ENCODE data around the gene KRT74. TPM values are rescaled to one million over a fixed set of nuclear protein-coding genes. Genes with fewer than 3 reads are reported as not detected.

The KRT74 gene
- total and polyA plus RNA-seq, 12 donors, result not detected

DNA sequence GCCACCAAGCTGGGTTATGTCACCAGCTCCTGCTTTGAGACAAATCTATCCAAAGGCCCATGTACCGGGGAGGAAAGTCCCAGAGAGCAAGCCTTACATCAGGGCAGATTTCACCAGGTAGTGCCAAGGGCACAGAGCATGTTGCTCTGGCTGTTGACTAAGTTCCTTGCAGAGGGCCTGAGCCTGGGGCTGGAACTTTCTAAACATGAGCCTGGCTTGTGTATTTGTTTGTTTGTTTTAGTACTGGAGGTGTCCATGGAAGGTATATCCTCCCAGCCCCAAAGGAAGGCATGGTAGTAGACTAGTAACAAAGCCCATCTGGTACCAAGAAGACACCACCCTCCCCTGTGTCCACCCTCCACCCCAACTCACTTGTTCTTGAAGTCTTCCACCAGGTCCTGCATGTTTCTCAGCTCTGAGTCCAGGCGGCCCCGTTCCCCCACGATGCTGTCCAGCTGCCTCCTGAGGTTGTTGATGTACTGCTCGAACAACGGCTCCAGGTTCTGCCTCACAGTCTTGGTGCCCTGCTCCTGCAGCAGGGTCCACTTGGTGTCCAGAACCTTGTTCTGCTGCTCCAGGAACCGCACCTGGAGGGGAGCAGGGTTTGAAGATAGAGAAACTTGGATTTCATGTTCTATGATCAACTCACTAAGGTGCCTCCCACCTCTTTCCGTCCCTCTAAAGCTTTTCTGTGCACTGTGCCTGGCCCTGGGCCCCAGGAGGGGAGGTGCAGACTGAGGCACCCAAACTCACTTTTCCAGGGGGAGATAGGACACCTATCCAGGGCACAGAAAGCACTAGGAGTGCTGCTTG is 54.9 kb downstream of the KRT74 start:
- no peak for TF ChIP-seq POLR2A (IDR thresholded peaks at IDR 0.05)
- TF ChIP-seq, protein P1, sequence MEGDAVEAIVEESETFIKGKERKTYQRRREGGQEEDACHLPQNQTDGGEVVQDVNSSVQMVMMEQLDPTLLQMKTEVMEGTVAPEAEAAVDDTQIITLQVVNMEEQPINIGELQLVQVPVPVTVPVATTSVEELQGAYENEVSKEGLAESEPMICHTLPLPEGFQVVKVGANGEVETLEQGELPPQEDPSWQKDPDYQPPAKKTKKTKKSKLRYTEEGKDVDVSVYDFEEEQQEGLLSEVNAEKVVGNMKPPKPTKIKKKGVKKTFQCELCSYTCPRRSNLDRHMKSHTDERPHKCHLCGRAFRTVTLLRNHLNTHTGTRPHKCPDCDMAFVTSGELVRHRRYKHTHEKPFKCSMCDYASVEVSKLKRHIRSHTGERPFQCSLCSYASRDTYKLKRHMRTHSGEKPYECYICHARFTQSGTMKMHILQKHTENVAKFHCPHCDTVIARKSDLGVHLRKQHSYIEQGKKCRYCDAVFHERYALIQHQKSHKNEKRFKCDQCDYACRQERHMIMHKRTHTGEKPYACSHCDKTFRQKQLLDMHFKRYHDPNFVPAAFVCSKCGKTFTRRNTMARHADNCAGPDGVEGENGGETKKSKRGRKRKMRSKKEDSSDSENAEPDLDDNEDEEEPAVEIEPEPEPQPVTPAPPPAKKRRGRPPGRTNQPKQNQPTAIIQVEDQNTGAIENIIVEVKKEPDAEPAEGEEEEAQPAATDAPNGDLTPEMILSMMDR (IDR thresholded peaks at IDR 0.05), result no peak
- H3K4me3 ChIP-seq, result no peak overlapping the region
- no peaks in the 10 kb centered on the region for H3K4me1 ChIP-seq (replicated peaks in 1 of 2)
- DNase-seq, result peak in 1 of 7 donors; percentile 21
- intact Hi-C loops (cut with DNase I), result no loop called here
- H3K27ac ChIP-seq, result no peak overlapping the region
- 73 to 88% (median 82%) methylated on average over 6 to 8 of the region's 8 CpGs for WGBS, 4 donors
- H3K27me3 ChIP-seq, result no peaks in the 10 kb centered on the region
- H3K9me3 ChIP-seq (replicated peaks in 1 of 3), result no peaks in the 10 kb centered on the region
- H3K36me3 ChIP-seq (replicated peaks in 1 of 2), result no peaks in the 10 kb centered on the region

DNA sequence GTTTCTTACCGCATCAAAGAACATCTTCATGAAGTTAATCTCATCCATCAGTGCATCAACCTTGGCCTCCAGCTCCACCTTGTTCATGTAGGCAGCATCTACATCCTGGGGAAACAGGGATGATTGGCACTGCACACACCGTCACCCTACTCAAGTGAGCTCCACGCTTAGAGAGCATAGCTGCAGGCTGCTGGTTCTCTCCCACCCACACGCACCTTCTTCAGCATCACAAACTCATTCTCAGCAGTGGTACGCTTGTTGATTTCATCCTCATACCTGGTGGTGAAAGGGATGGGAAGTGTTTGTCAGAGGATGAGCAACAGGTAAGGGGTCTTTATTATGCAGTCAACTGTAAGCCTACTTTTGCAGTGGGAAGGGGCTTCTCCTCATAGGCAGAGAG is 55.8 kb downstream of the KRT74 start:
- H3K4me1 ChIP-seq (replicated peaks in 1 of 2), result no peaks in the 10 kb centered on the region
- no peaks in the 10 kb centered on the region for H3K27me3 ChIP-seq
- no peak overlapping the region for H3K27ac ChIP-seq
- DNase-seq, result peak in 1 of 7 donors; percentile 18
- TF ChIP-seq POLR2A (IDR thresholded peaks at IDR 0.05), result no peak
- TF ChIP-seq, protein P1 (IDR thresholded peaks at IDR 0.05), result no peak
- WGBS, 4 donors, result 85 to 95% (median 91%) methylated on average over 5 of the region's 5 CpGs
- H3K4me3 ChIP-seq, result no peak overlapping the region
- intact Hi-C loops (cut with DNase I), result no loop called here
- H3K9me3 ChIP-seq (replicated peaks in 1 of 3), result no peaks in the 10 kb centered on the region
- no peaks in the 10 kb centered on the region for H3K36me3 ChIP-seq (replicated peaks in 1 of 2)

DNA sequence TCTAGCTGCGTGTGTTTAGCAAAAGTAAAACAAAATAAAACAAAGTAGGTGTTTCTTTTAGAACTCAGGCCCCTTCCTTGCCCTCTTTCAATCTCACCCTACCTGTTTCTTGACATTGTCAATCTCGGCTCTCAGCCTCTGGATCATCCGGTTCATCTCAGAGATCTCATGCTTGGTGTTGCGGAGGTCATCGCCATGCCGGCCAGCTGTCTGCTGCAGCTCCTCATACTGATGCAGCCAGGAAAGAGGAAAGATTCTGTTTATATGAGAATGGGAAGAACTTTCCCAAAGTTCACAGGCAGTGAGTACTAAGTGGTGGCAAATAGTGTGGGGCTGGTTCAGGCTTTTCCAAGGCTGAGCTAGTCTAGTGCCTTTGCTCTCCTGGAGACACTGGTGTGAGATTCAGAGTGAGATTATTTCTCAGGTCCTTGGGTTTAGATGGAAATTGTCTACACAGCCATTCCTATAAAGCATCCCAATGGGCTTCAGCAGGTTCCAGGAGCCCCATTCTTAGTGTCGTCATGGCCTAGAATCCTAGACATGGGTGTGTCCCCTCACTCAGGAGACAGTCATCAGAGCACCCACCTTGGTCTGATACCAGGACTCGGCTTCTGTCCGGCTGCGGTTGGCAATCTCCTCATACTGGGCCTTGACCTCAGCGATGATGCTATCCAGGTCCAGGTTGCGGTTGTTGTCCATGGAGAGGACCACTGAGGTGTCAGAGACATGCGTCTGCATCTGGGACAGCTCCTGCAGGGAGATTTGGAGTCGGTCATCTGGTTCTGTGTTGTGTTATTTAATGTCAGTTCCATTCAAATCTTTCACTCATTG is 56.4 kb downstream of the KRT74 start:
- TF ChIP-seq, protein P1 (IDR thresholded peaks at IDR 0.05), result no peak
- TF ChIP-seq POLR2A (IDR thresholded peaks at IDR 0.05), result no peak
- Histone ChIP-seq H3K4me1 (replicated peaks in 1 of 2) (no peaks in the 10 kb centered on the region), H3K4me3 (no peak overlapping the region), H3K9me3 (replicated peaks in 1 of 3) (no peaks in the 10 kb centered on the region), H3K27me3 (no peaks in the 10 kb centered on the region), H3K36me3 (replicated peaks in 1 of 2) (no peaks in the 10 kb centered on the region), H3K27ac (no peak overlapping the region)
- intact Hi-C loops (cut with DNase I), result no loop called here
- peak in 1 of 7 donors; percentile 28 for DNase-seq
- WGBS, 4 donors, result 88 to 97% (median 92%) methylated on average over 13 to 14 of the region's 14 CpGs
